ENCODE measurements around the gene PDK3.

The PDK3 gene

DNA sequence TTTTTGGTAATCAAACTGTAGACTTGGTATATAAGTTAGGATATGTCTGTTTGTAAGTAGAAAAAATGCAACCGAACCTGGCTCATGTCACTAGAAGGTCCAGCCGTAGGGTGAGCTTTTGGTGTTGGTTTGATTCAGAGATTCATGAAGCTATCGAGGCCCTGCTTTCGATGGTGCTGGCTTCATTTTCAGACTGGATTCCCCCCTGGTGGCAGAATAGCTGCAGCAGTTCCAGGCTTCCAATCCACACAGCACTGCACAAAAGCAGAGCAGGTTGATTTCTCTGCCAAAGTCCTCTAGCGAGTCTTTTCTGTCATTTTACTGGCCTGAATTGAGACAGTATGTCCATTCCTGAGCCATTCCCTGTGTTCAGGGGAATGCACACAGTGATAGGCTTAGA, 33.1 kb downstream of the PDK3 start:
- TF ChIP-seq CTCF (conservative IDR thresholded peaks at IDR 0.05; ENCODE audit: control insufficient read depth, insufficient read depth, low read depth, low read length), result peak; percentile 18
- H3K4me3 ChIP-seq (ENCODE audit: control insufficient read depth, low read depth, low read length), result no peak overlapping the region
- DNase-seq (ENCODE audit: low read depth), result peak; percentile 7

GRCh38 chrX:24498975-24499374, 33.9 kb downstream of the PDK3 start:
- peak; percentile 56 for TF ChIP-seq CTCF (conservative IDR thresholded peaks at IDR 0.05; ENCODE audit: control insufficient read depth, insufficient read depth, low read depth, low read length)
- no peak overlapping the region for H3K4me3 ChIP-seq (ENCODE audit: control insufficient read depth, low read depth, low read length)
- DNase-seq (ENCODE audit: low read depth), result peak; percentile 22

GRCh38 chrX:24506082-24506481, 41.0 kb downstream of the PDK3 start:
- no peak for TF ChIP-seq CTCF (conservative IDR thresholded peaks at IDR 0.05; ENCODE audit: control insufficient read depth, insufficient read depth, low read depth, low read length)
- no peak overlapping the region for H3K4me3 ChIP-seq (ENCODE audit: control insufficient read depth, low read depth, low read length)
- DNase-seq (ENCODE audit: low read depth), result peak; percentile 42

- no peak for DNase-seq (ENCODE audit: low read depth)
- H3K4me3 ChIP-seq (ENCODE audit: control insufficient read depth, low read depth, low read length), result no peak overlapping the region
- TF ChIP-seq CTCF (conservative IDR thresholded peaks at IDR 0.05; ENCODE audit: control insufficient read depth, insufficient read depth, low read depth, low read length), result no peak
Observed at GRCh38 chrX:24508375-24508774, 43.3 kb downstream of the PDK3 start.

DNA sequence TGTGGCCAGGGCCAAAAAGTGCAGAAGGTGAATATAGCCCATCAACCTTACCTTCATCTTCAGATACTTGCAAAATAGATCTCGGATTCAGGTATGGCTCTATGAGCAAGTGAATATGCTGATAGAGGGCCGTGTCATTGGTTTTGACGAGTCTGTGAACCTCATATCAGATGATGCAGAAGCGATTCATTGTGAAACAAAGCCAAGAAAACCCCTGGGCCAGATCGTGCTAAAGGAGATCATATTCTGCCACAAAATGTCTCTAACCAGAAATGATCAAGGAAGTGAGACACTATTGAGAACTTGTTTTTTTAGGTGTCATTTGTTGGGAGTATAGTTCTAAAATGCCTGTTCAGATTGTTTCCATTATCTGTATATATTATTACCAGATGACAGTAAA, 48.3 kb downstream of the PDK3 start:
- no peak for TF ChIP-seq CTCF (conservative IDR thresholded peaks at IDR 0.05; ENCODE audit: control insufficient read depth, insufficient read depth, low read depth, low read length)
- H3K4me3 ChIP-seq (ENCODE audit: control insufficient read depth, low read depth, low read length), result no peak overlapping the region
- DNase-seq (ENCODE audit: low read depth), result no peak

- TF ChIP-seq CTCF (conservative IDR thresholded peaks at IDR 0.05; ENCODE audit: control insufficient read depth, insufficient read depth, low read depth, low read length), result peak; percentile 39
- peak; percentile 32 for DNase-seq (ENCODE audit: low read depth)
- H3K4me3 ChIP-seq (ENCODE audit: control insufficient read depth, low read depth, low read length), result no peak overlapping the region
Observed at GRCh38 chrX:24515447-24515846, 50.4 kb downstream of the PDK3 start.

DNA sequence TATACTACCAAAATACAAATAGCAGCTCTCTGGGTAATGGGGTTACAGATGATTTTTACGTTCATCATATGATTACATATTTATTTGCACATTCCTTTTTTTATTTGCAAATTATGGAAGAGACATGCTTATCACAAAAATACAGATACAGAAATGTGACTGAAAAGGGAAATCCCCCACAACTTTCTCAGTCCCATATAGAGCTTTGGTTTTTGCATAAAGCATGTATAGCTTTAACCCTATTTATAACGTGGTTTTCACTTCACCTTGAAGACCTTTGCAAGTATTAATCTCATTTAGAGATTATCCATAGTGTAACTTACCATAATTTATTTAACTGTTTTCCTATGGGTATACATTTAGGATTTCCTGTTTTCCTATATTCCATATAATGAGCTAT, 55.4 kb downstream of the PDK3 start:
- TF ChIP-seq CTCF (conservative IDR thresholded peaks at IDR 0.05; ENCODE audit: control insufficient read depth, insufficient read depth, low read depth, low read length), result no peak

More for the DNA sequence above, 55.4 kb downstream of the PDK3 start:
- no peak overlapping the region for H3K4me3 ChIP-seq (ENCODE audit: control insufficient read depth, low read depth, low read length)
- no peak for DNase-seq (ENCODE audit: low read depth)
